Measurements from ENCODE around the gene IKBIP.

IKBIP gene

GRCh38 chr12:98612696-98613334, 31.8 kb downstream of the IKBIP start:
- no peaks in the 10 kb centered on the region for H3K27me3 ChIP-seq (replicated peaks; ENCODE audit: insufficient read depth, low read length)
- 0 out of 2 replicates have a peak, but pooled peaks cover 2% of the 10 kb centered on the region for H3K36me3 ChIP-seq (replicated peaks; ENCODE audit: insufficient read depth, low read length)
- no peaks in the 10 kb centered on the region for H3K9me2 ChIP-seq (replicated peaks; ENCODE audit: insufficient read depth, low read length)
- no peaks in the 10 kb centered on the region for H4K20me1 ChIP-seq (ENCODE audit: insufficient read depth, low read length)
- H3K4me3 ChIP-seq (ENCODE audit: low read length) = no peak overlapping the region
- no peak overlapping the region for H2AFZ ChIP-seq (ENCODE audit: low read length)
- no peaks in the 10 kb centered on the region for H3K4me1 ChIP-seq (ENCODE audit: low read length)
- TF ChIP-seq EZH2phosphoT487 (IDR thresholded peaks at IDR 0.05; ENCODE audit: low read length) (no peak), EZH2 (optimal IDR thresholded peaks at IDR 0.05; ENCODE audit: low read depth, low read length) (no peak)
- TF ChIP-seq, protein P1, sequence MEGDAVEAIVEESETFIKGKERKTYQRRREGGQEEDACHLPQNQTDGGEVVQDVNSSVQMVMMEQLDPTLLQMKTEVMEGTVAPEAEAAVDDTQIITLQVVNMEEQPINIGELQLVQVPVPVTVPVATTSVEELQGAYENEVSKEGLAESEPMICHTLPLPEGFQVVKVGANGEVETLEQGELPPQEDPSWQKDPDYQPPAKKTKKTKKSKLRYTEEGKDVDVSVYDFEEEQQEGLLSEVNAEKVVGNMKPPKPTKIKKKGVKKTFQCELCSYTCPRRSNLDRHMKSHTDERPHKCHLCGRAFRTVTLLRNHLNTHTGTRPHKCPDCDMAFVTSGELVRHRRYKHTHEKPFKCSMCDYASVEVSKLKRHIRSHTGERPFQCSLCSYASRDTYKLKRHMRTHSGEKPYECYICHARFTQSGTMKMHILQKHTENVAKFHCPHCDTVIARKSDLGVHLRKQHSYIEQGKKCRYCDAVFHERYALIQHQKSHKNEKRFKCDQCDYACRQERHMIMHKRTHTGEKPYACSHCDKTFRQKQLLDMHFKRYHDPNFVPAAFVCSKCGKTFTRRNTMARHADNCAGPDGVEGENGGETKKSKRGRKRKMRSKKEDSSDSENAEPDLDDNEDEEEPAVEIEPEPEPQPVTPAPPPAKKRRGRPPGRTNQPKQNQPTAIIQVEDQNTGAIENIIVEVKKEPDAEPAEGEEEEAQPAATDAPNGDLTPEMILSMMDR (IDR thresholded peaks at IDR 0.05; ENCODE audit: low read length) = no peak
- H3K9ac ChIP-seq (ENCODE audit: low read length) = no peak overlapping the region
- no peaks in the 10 kb centered on the region for H3K9me3 ChIP-seq (replicated peaks; ENCODE audit: insufficient read depth, low read length)
- H3K79me2 ChIP-seq (ENCODE audit: low read length) = no peaks in the 10 kb centered on the region
- no peaks in the 10 kb centered on the region for H3F3A ChIP-seq (ENCODE audit: insufficient read depth, low read length)
- H3K4me2 ChIP-seq (ENCODE audit: low read depth, low read length) = no peak overlapping the region
- no peak for DNase-seq
- H3K27ac ChIP-seq (ENCODE audit: low read length) = no peak overlapping the region

GRCh38 chr12:98610596-98610995, 34.0 kb downstream of the IKBIP start:
- no peaks in the 10 kb centered on the region for H3K27me3 ChIP-seq (replicated peaks; ENCODE audit: insufficient read depth, low read length)
- TF ChIP-seq, protein P1 (IDR thresholded peaks at IDR 0.05; ENCODE audit: low read length) = no peak
- no peak for TF ChIP-seq EZH2phosphoT487 (IDR thresholded peaks at IDR 0.05; ENCODE audit: low read length)
- H3K4me3 ChIP-seq (ENCODE audit: low read length) = no peak overlapping the region
- no peaks in the 10 kb centered on the region for H3K9me2 ChIP-seq (replicated peaks; ENCODE audit: insufficient read depth, low read length)
- no peak for DNase-seq
- H3K36me3 ChIP-seq (replicated peaks; ENCODE audit: insufficient read depth, low read length) = 0 out of 2 replicates have a peak, but pooled peaks cover 2% of the 10 kb centered on the region
- no peak overlapping the region for H3K9ac ChIP-seq (ENCODE audit: low read length)
- no peak overlapping the region for H3K27ac ChIP-seq (ENCODE audit: low read length)
- no peak overlapping the region for H3K4me2 ChIP-seq (ENCODE audit: low read depth, low read length)
- H3K79me2 ChIP-seq (ENCODE audit: low read length) = no peaks in the 10 kb centered on the region
- no peaks in the 10 kb centered on the region for H4K20me1 ChIP-seq (ENCODE audit: insufficient read depth, low read length)
- H3K4me1 ChIP-seq (ENCODE audit: low read length) = no peaks in the 10 kb centered on the region
- no peak overlapping the region for H2AFZ ChIP-seq (ENCODE audit: low read length)
- no peaks in the 10 kb centered on the region for H3F3A ChIP-seq (ENCODE audit: insufficient read depth, low read length)
- no peaks in the 10 kb centered on the region for H3K9me3 ChIP-seq (replicated peaks; ENCODE audit: insufficient read depth, low read length)

GRCh38 chr12:98606359-98606988, 38.1 kb downstream of the IKBIP start:
- Histone ChIP-seq H2AFZ (ENCODE audit: low read length) (no peak overlapping the region), H3K9me3 (replicated peaks; ENCODE audit: insufficient read depth, low read length) (no peaks in the 10 kb centered on the region), H3K27me3 (replicated peaks; ENCODE audit: insufficient read depth, low read length) (no peaks in the 10 kb centered on the region), H3K79me2 (ENCODE audit: low read length) (no peaks in the 10 kb centered on the region), H3K9ac (ENCODE audit: low read length) (no peak overlapping the region), H3K4me2 (ENCODE audit: low read depth, low read length) (no peak overlapping the region), H3K36me3 (replicated peaks; ENCODE audit: insufficient read depth, low read length) (peaks cover 2% of the 10 kb centered on the region; the same call in 1 of the 2 replicates), H4K20me1 (ENCODE audit: insufficient read depth, low read length) (no peaks in the 10 kb centered on the region), H3F3A (ENCODE audit: insufficient read depth, low read length) (peaks cover 20% of the 10 kb centered on the region; the same call in 1 of the 2 replicates), H3K27ac (ENCODE audit: low read length) (no peak overlapping the region), H3K4me3 (ENCODE audit: low read length) (no peak overlapping the region), H3K9me2 (replicated peaks; ENCODE audit: insufficient read depth, low read length) (no peaks in the 10 kb centered on the region), H3K4me1 (ENCODE audit: low read length) (no peaks in the 10 kb centered on the region)
- no peak for DNase-seq
- TF ChIP-seq, protein P1 (IDR thresholded peaks at IDR 0.05; ENCODE audit: low read length) = no peak
- TF ChIP-seq EZH2 (optimal IDR thresholded peaks at IDR 0.05; ENCODE audit: low read depth, low read length) (no peak), EZH2phosphoT487 (IDR thresholded peaks at IDR 0.05; ENCODE audit: low read length) (no peak)
